ENCODE results near the gene LCE4A. TPM values are rescaled to one million over a fixed set of nuclear protein-coding genes. Genes with fewer than 3 reads are reported as not detected.

Gene LCE4A
- total RNA-seq, 1 experiment from 2014 or later, result not detected

Other genes starting within 250 kb of the LCE4A start
- not detected in 2 replicates for gene LCE5A, start 197.4 kb upstream of the LCE4A start, total RNA-seq (2014; rRNA removed)
- gene CRCT1, start 193.7 kb upstream of the LCE4A start, total RNA-seq (2014; rRNA removed), result not detected in 2 replicates
- not detected in 2 replicates for gene LCE3E, start 141.4 kb upstream of the LCE4A start, total RNA-seq (2014; rRNA removed)
- gene LCE3D, start 127.6 kb upstream of the LCE4A start, total RNA-seq (2014; rRNA removed), result not detected in 2 replicates
- gene LCE3C, start 107.9 kb upstream of the LCE4A start, total RNA-seq (2014; rRNA removed), result not detected in 2 replicates
- gene LCE3B, start 94.3 kb upstream of the LCE4A start, total RNA-seq (2014; rRNA removed), result not detected in 2 replicates
- gene LCE3A, start 85.1 kb upstream of the LCE4A start, total RNA-seq (2014; rRNA removed), result not detected in 2 replicates
- gene LCE2D, start 44.8 kb upstream of the LCE4A start, total RNA-seq (2014; rRNA removed), result not detected in 2 replicates
- gene LCE2C, start 32.9 kb upstream of the LCE4A start, total RNA-seq (2014; rRNA removed), result not detected in 2 replicates
- not detected in 2 replicates for gene LCE2B, start 22.0 kb upstream of the LCE4A start, total RNA-seq (2014; rRNA removed)
- gene LCE2A, start 9.8 kb upstream of the LCE4A start, total RNA-seq (2014; rRNA removed), result not detected in 2 replicates
- not detected in 2 replicates for gene KPRP, start 49.9 kb downstream of the LCE4A start, total RNA-seq (2014; rRNA removed)
- gene LCE1F, start 67.0 kb downstream of the LCE4A start, total RNA-seq (2014; rRNA removed), result not detected in 2 replicates
- not detected in 2 replicates for gene LCE1E, start 78.1 kb downstream of the LCE4A start, total RNA-seq (2014; rRNA removed)
- gene LCE1D, start 88.6 kb downstream of the LCE4A start, total RNA-seq (2014; rRNA removed), result not detected in 2 replicates
- not detected in 2 replicates for gene LCE1C, start 98.5 kb downstream of the LCE4A start, total RNA-seq (2014; rRNA removed)
- not detected in 2 replicates for gene LCE1B, start 103.8 kb downstream of the LCE4A start, total RNA-seq (2014; rRNA removed)
- not detected in 2 replicates for gene LCE1A, start 119.3 kb downstream of the LCE4A start, total RNA-seq (2014; rRNA removed)
- gene LCE6A, start 134.7 kb downstream of the LCE4A start, total RNA-seq (2014; rRNA removed), result not detected in 2 replicates
- gene LCE7A, start 151.8 kb downstream of the LCE4A start, total RNA-seq (2014; rRNA removed), result not detected in 2 replicates
- not detected in 2 replicates for gene SMCP, start 170.2 kb downstream of the LCE4A start, total RNA-seq (2014; rRNA removed)
- 0.55 and 1.0 TPM in 2 replicates for gene IVL, start 200.4 kb downstream of the LCE4A start, total RNA-seq (2014; rRNA removed)
- gene SPRR5, start 239.0 kb downstream of the LCE4A start, total RNA-seq (2014; rRNA removed), result not detected in 2 replicates